Measurements from ENCODE around the gene SACM1L.

Gene SACM1L

GRCh38 chr3:45772341-45773035, 83.3 kb downstream of the SACM1L start:
- no peak for DNase-seq (ENCODE audit: low read depth)

GRCh38 chr3:45773072-45773471, 83.9 kb downstream of the SACM1L start:
- DNase-seq (ENCODE audit: low read depth): no peak

GRCh38 chr3:45773714-45774449, 84.7 kb downstream of the SACM1L start:
- DNase-seq (ENCODE audit: low read depth): no peak

GRCh38 chr3:45774581-45775521, 85.7 kb downstream of the SACM1L start:
- DNase-seq (ENCODE audit: low read depth): no peak

GRCh38 chr3:45775571-45776300, 86.5 kb downstream of the SACM1L start:
- no peak for DNase-seq (ENCODE audit: low read depth)

- DNase-seq (ENCODE audit: low read depth): no peak
These were observed 87.1 kb downstream of the SACM1L start for GRCh38 chr3:45776301-45776595.

GRCh38 chr3:45776611-45777010, 87.4 kb downstream of the SACM1L start:
- no peak for DNase-seq (ENCODE audit: low read depth)

- no peak for DNase-seq (ENCODE audit: low read depth)
These were observed 88.0 kb downstream of the SACM1L start for GRCh38 chr3:45777111-45777745.

- no peak for DNase-seq (ENCODE audit: low read depth)
These were observed 88.7 kb downstream of the SACM1L start for GRCh38 chr3:45777746-45778386.

- DNase-seq (ENCODE audit: low read depth): no peak
These were observed 89.6 kb downstream of the SACM1L start for GRCh38 chr3:45778761-45779201.

GRCh38 chr3:45779746-45780735, 90.8 kb downstream of the SACM1L start:
- no peak for DNase-seq (ENCODE audit: low read depth)

- no peak for DNase-seq (ENCODE audit: low read depth)
These were observed 92.1 kb downstream of the SACM1L start for GRCh38 chr3:45781271-45781670.

- DNase-seq (ENCODE audit: low read depth): no peak
These were observed 92.6 kb downstream of the SACM1L start for GRCh38 chr3:45781841-45782240.

GRCh38 chr3:45782381-45782780, 93.2 kb downstream of the SACM1L start:
- no peak for DNase-seq (ENCODE audit: low read depth)

- no peak for DNase-seq (ENCODE audit: low read depth)
These were observed 94.5 kb downstream of the SACM1L start for GRCh38 chr3:45783667-45784066.

- no peak for DNase-seq (ENCODE audit: low read depth)
These were observed 96.5 kb downstream of the SACM1L start for GRCh38 chr3:45785605-45786150.

GRCh38 chr3:45786801-45787495, 97.8 kb downstream of the SACM1L start:
- DNase-seq (ENCODE audit: low read depth): no peak

- DNase-seq (ENCODE audit: low read depth): no peak
These were observed 98.4 kb downstream of the SACM1L start for GRCh38 chr3:45787551-45787950.
